AG08396 (cell line): ENCODE data around the gene CUL5.
A peak's percentile ranks its signal among the peaks of the same experiment; 100 is the strongest.
"Not testable (repeated sequence)": the region's sequence is repeated elsewhere in the genome, so short reads cannot be mapped to it uniquely, and the experiment has no call there.

Source experiments
- DNase-seq: peaks from one replicate; pipeline ENCODE4 v3.0.0; 2012; ENCODE audit warnings: low spot score, mixed read lengths

The CUL5 gene

DNA sequence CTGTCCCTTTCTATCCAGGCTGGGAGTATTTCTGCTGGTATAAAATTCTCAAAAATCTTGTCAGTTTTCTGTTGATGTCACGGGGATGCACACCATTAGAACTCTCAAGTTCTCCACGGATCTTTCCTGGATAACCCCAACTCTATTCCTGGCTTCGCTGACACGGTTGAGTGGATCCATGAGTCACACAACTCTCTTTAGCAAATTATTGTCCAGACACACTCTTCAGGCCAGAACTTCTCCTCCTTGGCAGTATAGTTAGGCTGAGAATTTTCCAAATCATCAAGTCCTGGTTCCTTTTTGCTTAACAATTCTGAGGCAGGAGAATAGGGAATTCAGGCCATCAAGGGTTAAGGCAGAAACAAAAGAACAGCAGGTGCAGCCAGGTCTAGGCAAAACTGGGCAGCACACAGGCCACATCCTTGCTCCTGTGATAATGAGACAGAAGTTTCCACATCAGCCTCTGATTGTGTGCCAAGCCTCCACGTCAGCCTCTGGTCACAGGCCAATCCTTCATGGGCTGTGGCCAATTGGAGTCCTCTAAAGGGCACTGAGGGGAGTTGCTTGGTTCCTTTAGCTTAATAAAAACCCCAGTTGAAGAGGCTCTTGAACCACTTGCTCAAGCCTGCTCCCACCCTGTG is 106.9 kb downstream of the CUL5 start:
- peak; percentile 82 for DNase-seq

DNA sequence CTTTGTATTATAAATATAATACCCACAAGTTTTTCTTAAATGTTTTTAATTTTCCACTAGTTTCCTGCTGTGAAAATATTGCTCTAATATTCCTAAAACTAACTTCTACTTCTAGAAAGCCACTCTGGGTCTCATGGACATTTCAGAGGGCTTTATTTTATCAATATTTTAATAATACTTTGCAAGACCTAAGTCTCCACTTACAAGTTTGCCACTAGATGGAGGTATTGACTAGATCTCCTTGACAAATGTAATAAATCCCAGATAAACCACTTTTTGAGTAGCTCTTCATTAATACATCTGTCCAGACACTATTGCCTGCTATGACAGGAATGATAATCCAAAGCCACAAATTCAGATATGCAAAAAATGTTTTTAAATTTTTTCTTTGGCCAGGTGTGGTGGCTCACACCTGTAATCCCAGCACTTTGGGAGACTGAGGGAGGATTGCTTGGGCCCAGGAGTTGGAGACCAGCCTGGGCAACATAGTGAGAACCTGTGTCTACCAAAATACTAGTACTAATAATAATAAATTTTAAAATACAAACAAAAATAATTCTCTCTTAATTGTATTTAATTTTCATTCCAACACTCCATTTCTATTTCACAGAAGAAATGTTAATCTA is 109.2 kb downstream of the CUL5 start:
- DNase-seq, result peak; percentile 56

DNA sequence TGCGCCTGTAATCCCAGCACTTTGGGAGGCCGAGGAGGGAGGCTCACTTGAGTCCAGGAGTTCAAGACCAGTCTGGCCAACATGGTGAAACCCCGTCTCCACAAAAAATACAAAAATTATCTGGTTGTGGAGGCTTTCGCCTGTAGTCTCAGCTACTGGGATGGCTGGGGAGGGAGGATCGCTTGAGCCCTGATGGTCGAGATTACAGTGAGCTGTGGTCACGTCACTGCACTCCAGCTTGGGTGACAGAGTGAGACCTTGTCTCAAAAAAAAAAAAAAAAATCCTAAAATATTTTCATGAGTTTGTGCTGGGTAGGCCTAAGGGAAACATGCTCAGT is 112.2 kb downstream of the CUL5 start:
- DNase-seq, result not testable (repeated sequence)

DNA sequence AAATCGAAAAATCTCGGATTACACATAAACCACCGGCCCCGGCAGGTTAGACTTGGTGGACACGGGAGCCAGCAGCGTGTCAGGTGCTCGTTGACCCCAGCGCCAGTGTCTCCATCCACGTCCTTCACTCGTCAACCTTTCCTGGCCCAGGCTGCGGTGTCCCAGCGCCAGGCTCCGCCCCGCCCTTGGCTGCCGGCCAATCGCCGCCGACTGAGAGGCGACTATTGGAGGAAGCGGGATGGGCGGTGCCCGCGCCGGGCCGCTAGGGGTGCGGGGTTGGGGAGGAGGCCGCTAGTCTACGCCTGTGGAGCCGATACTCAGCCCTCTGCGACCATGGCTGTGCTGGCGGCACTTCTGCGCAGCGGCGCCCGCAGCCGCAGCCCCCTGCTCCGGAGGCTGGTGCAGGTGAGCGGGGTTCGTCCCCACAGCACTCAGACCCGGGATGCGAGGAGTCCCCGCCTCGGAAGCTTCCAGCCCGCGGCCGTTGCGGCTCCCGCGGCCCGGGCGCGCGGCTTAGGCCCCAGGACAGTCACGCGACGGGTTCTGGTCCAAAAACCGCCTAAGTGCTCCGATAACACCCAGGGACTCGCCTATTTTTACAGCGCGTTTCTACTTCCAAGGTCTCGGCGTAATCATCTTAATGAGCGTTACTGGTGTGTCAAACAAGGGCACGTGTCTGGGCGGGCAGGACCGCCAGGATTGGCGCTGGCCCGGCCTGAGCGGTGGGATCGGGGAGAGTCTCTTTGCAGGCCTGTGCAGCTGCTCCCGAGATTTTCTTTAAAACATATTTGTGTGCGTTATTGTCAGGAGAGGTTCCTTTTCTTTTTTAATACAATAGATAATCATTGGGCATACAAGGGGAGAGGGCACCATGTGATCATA is 112.8 kb downstream of the CUL5 start, which contains the start of gene ACAT1:
ACAT1 (plus strand) TSS at position 294 of the 882 bp plus-strand sequence; CDS start at position 334, 40 bp downstream.
- DNase-seq, result peak; percentile 94

GRCh38 chr11:108122166-108122628 is 113.5 kb downstream of the CUL5 start:
- peak; percentile 24 for DNase-seq

- DNase-seq, result no peak
Measured at GRCh38 chr11:108125096-108125495, 116.4 kb downstream of the CUL5 start.

DNA sequence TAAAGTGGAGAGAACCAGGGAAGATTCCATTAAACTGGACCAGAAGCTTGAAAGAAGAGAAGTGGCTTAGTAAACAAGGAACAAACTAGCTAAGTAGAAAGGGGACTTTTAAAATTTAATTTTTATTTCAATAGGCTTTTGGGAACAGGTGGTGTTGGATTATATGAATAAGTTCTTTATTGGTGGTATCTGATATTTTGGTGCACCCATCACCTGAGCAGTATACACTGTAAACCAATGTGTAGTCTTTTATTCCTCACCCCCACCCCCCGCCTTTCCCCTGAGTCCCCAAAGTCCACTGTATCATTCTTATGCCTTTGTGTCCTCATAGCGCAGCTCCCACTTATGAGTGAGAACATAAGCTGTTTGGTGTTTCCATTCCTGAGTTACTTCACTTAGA is 120.1 kb downstream of the CUL5 start:
- no peak for DNase-seq

DNA sequence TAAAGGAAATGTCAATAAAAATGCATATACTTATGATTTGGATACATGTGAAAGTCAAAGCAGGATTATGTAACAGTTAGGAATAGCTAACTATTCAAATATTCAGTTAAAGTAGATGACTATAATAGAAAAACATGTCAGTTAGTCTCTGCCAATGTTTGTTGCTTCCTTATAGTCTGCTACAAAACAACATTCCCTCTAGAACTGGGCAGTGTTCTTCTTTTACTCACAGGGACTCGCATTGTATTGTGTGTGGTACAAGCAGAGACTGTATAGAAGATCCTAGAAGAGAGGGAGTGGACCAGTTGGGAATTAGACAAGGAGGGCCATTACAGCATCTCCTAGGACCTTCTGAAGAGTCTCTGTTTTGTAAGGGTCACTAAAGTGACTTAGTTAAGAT is 123.3 kb downstream of the CUL5 start:
- no peak for DNase-seq

DNA sequence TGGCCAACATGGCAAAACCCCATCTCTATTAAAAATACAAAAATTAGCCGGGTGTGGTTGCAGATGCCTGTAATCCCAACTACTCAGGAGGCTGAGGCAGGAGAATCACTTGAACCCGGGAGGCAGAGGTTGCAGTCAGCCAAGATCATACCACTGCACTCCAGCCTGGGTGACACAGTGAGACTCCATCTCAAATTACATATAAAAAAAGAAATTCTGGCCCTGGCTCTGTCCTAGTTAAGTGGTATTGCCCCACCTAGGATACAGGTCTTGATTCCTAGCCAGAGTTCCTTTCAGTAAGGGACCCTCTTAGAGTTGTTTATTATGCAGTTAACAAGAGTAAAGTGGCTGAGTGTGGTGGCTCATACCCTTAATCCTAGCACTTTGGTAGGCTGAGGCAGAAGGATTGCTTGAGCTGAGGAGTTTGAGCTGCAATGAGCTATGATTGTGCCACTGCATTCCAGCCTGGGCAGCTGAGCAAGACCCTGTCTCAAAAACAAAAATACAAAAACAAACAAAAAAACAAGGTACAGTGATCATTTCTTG is 124.4 kb downstream of the CUL5 start:
- DNase-seq, result not testable (repeated sequence)

GRCh38 chr11:108135845-108136544 is 127.3 kb downstream of the CUL5 start:
- DNase-seq, result no peak

GRCh38 chr11:108137212-108137611 is 128.5 kb downstream of the CUL5 start:
- no peak for DNase-seq

DNA sequence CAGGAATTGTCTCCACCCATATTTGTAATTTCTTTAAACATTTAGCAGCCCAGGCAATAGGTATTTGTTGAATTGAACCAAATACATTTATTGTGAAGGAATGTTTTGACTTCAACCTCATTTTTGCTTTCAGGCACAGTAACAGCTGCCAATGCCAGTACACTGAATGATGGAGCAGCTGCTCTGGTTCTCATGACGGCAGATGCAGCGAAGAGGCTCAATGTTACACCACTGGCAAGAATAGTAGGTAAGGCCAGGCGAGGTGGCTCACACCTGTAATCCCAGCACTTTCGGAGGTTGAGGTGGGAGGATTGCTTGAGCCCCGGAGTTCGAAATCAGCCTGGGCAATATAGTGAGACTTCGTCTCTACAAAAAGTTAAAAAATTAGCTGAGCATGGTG is 133.6 kb downstream of the CUL5 start:
- DNase-seq, result no peak

DNA sequence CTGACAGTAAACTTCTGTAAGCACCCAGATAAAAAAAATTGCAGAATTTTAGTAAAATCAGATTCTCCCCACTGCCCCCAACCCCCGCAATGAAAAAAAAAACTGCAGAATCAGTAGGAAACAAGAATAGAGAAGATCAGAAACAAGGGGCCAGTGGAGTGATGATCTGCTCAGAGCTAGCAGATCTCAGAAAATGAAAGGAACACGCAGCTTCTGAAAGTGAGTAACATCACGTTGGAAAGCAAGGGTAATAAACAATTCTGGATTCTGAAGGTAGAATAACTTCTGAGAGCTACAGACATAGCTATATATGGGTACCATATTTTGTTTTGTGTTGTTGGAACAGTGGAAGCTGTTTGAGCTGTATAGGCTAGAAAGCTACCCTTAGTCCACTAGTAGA is 135.9 kb downstream of the CUL5 start:
- no peak for DNase-seq

DNA sequence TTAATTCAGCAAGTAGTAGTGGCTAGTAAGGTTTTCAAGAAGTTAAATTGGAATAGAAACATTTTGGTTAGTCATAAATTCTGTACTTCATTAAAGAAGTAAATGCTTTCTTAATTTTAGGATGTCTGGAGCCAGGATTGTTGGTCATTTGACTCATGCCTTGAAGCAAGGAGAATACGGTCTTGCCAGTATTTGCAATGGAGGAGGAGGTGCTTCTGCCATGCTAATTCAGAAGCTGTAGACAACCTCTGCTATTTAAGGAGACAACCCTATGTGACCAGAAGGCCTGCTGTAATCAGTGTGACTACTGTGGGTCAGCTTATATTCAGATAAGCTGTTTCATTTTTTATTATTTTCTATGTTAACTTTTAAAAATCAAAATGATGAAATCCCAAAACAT is 138.5 kb downstream of the CUL5 start:
- no peak for DNase-seq

GRCh38 chr11:108148556-108148955 is 139.9 kb downstream of the CUL5 start:
- no peak for DNase-seq

DNA sequence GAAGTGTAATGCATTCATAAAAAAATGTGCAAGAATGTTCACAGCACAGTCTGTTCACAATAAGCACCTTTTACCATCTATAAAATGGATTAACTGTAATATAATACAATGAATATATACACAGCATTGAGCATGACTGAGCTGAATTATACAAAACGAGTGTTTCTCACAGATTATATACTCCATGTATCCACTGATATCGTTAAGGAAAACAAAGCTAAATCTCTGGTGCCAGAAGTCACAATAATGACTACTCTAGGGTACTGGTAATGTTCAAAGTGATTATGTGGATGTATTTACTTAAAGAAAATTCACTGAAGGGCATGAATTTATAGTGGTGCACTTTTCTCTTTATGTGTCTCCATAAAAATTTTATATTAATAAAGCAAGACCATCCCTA is 145.9 kb downstream of the CUL5 start:
- DNase-seq, result no peak
